ENCODE data around the gene PODXL2. TPM values are rescaled to one million over a fixed set of nuclear protein-coding genes. Genes with fewer than 3 reads are reported as not detected.

PODXL2 gene
- 10 to 100 TPM; 25.7 to 54.4 (median 46.2) TPM for polyA plus RNA-seq (ENCODE audit: insufficient read length in 4 of 4)

- peak in 1 of 4 donors; percentile 33 for DNase-seq (ENCODE audit: low read depth in 4 of 4, low spot score in 3 of 4)
These were observed at the start of gene PODXL2 for GRCh38 chr3:127628788-127629466. TSS of gene PODXL2 (plus strand) at chr3:127629185. CDS start at chr3:127629220, 35 bp downstream.

GRCh38 chr3:127580327-127581060 lies 48.5 kb upstream of the PODXL2 start:
- DNase-seq (ENCODE audit: low read depth in 4 of 4, low spot score in 3 of 4): no peak

- DNase-seq (ENCODE audit: low read depth in 4 of 4, low spot score in 3 of 4): no peak
These were observed 44.3 kb upstream of the PODXL2 start for GRCh38 chr3:127584734-127585133.

- DNase-seq (ENCODE audit: low read depth in 4 of 4, low spot score in 3 of 4): no peak
These were observed 43.7 kb upstream of the PODXL2 start for GRCh38 chr3:127585163-127585812.

GRCh38 chr3:127585813-127586413 lies 43.1 kb upstream of the PODXL2 start:
- no peak for DNase-seq (ENCODE audit: low read depth in 4 of 4, low spot score in 3 of 4)

- DNase-seq (ENCODE audit: low read depth in 4 of 4, low spot score in 3 of 4): no peak
These were observed 41.1 kb upstream of the PODXL2 start for GRCh38 chr3:127587876-127588275.

- no peak for DNase-seq (ENCODE audit: low read depth in 4 of 4, low spot score in 3 of 4)
These were observed 40.0 kb upstream of the PODXL2 start for GRCh38 chr3:127588806-127589577.

GRCh38 chr3:127589600-127590281 lies 39.2 kb upstream of the PODXL2 start:
- no peak for DNase-seq (ENCODE audit: low read depth in 4 of 4, low spot score in 3 of 4)

GRCh38 chr3:127590282-127590592 lies 38.7 kb upstream of the PODXL2 start:
- DNase-seq (ENCODE audit: low read depth in 4 of 4, low spot score in 3 of 4): no peak

- DNase-seq (ENCODE audit: low read depth in 4 of 4, low spot score in 3 of 4): peak; percentile 89 to 95 (median 92)
These were observed 38.2 kb upstream of the PODXL2 start, which contains the start of gene TPRA1 for GRCh38 chr3:127590593-127591465. TSS of gene TPRA1 (minus strand) at chr3:127590733. CDS start at chr3:127580146, 10,587 bp downstream.

- DNase-seq (ENCODE audit: low read depth in 4 of 4, low spot score in 3 of 4): no peak
These were observed 35.8 kb upstream of the PODXL2 start for GRCh38 chr3:127593178-127593577.

- no peak for DNase-seq (ENCODE audit: low read depth in 4 of 4, low spot score in 3 of 4)
These were observed 33.7 kb upstream of the PODXL2 start for GRCh38 chr3:127595303-127595702.

GRCh38 chr3:127597020-127597771 lies 31.8 kb upstream of the PODXL2 start:
- no peak for DNase-seq (ENCODE audit: low read depth in 4 of 4, low spot score in 3 of 4)

GRCh38 chr3:127598841-127599570 lies 30.0 kb upstream of the PODXL2 start:
- no peak for DNase-seq (ENCODE audit: low read depth in 4 of 4, low spot score in 3 of 4)

GRCh38 chr3:127600749-127601456 lies 28.1 kb upstream of the PODXL2 start:
- DNase-seq (ENCODE audit: low read depth in 4 of 4, low spot score in 3 of 4): no peak

GRCh38 chr3:127604035-127604434 lies 24.9 kb upstream of the PODXL2 start:
- no peak for DNase-seq (ENCODE audit: low read depth in 4 of 4, low spot score in 3 of 4)
